Activated T-helper 1 cell treated with anti-CD3 and anti-CD28 coated beads, Interleukin-12 subunit alpha, Interleukin-12 subunit beta, Interleukin-2, Interleukin-4 antibody, amounts not matched to agents 30 ng/mL and 10 ng/mL and 1 ng/mL, durations not matched to agents 14 hours and 24 hours and 36 hours (primary cell): ENCODE measurements around the gene HTT. TPM values are rescaled to one million over a fixed set of nuclear protein-coding genes. Genes with fewer than 3 reads are reported as not detected.
A peak's percentile ranks its signal among the peaks of the same experiment; 100 is the strongest.

Experiments used
- DNase-seq: peaks from one replicate; pipeline ENCODE4 v3.0.0; 2021; ENCODE audit warnings: low spot score
- H3K27ac Mint-ChIP-seq: one replicate; pipeline ENCODE4 v1.8.0; 2021; ENCODE audit warnings: mild to moderate bottlenecking, mixed read lengths
- H3K27me3 Mint-ChIP-seq: one replicate; pipeline ENCODE4 v1.8.0; 2022; ENCODE audit warnings: mild to moderate bottlenecking, moderate library complexity, mixed read lengths; ENCODE audit not compliant: insufficient read depth
- H3K36me3 Mint-ChIP-seq: one replicate; pipeline ENCODE4 v1.8.0; 2021; ENCODE audit warnings: low read depth, mixed read lengths
- H3K4me1 Mint-ChIP-seq: one replicate; pipeline ENCODE4 v1.8.0; 2021; ENCODE audit warnings: low read depth, mixed read lengths
- H3K4me3 Mint-ChIP-seq: one replicate; pipeline ENCODE4 v1.8.0; 2021; ENCODE audit warnings: mild to moderate bottlenecking, moderate library complexity, mixed read lengths
- H3K9me3 Mint-ChIP-seq: one replicate; pipeline ENCODE4 v1.8.0; 2021; ENCODE audit warnings: mixed read lengths
- intact Hi-C: fragments of 100-400 bp; cut with micrococcal nuclease; formaldehyde crosslinking; loops from one replicate; pipeline ENCODE4 v1.15.1; 2024
- total RNA-seq: library from RNA; stranded (reverse); gene quantifications from 2 replicates; pipeline ENCODE4 v1.2.3, GENCODE V29; 2022

HTT gene
- total RNA-seq, 1 donor from 2014 or later, result 66.9 TPM

DNA sequence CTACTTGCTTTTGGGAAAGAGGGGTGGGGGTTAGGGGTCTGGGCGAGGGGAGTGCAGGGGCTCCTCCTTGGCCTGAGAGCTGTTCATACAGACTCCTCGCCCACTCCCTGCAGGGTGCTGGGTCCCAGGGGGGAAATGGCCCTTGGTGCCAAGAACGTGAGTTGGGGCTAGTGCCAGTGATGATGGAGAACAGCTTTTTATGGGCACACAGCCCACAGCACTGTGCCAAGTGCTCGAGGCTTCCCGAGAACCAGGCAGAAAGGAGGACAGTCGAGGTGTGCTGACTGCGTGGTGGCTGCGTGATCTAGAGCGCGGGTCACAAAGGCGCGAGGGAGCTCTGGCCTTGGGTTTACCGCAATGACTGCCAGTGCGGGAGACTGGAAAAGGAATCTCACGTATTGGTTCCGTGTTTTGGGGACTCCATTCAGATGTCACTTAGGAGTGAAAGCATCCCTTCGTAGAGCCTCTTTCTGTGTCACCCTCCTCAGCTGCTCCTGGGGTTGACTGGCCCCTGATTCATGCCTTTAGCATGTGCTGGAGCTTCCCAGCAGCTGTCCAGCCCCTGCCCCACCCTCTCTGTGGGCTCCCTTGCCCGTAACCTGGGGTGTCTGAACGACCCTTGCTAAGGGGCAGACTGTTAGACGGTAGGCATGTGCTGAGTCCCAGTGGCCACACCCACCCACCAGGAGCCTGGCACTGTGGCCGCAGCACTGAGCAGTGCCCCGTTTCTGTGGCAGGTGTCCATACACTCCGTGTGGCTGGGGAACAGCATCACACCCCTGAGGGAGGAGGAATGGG, 153.6 kb downstream of the HTT start:
- Mint-ChIP-seq H3K27ac (no peak overlapping the region), H3K36me3 (peaks cover 34% of the 10 kb centered on the region), H3K27me3 (no peaks in the 10 kb centered on the region)

DNA sequence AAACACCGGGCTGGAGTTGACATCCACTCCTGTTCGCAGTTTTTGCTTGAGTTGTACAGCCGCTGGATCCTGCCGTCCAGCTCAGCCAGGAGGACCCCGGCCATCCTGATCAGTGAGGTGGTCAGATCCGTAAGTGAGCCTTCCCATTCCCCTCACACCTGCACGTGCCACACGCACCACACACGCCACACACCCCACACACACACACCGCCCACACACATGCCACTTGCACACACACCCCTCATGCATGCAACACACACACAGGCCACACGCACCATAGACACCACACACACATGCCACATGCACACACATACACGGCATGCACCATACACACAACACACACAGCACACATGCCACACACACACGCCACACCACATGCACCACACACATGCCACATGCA, 154.4 kb downstream of the HTT start:
- Mint-ChIP-seq H3K27me3 (no peaks in the 10 kb centered on the region), H3K27ac (peak overlapping the region; percentile 53), H3K36me3 (peaks cover 34% of the 10 kb centered on the region), H3K4me1 (no peaks in the 10 kb centered on the region), H3K9me3 (no peaks in the 10 kb centered on the region), H3K4me3 (no peak overlapping the region)
- intact Hi-C loops, result no loop called here
- DNase-seq, result no peak

More for the DNA sequence above, 153.6 kb downstream of the HTT start:
- Mint-ChIP-seq H3K4me1 (no peaks in the 10 kb centered on the region), H3K9me3 (no peaks in the 10 kb centered on the region), H3K4me3 (no peak overlapping the region)
- no peak for DNase-seq
- intact Hi-C loops, result no loop called here

DNA sequence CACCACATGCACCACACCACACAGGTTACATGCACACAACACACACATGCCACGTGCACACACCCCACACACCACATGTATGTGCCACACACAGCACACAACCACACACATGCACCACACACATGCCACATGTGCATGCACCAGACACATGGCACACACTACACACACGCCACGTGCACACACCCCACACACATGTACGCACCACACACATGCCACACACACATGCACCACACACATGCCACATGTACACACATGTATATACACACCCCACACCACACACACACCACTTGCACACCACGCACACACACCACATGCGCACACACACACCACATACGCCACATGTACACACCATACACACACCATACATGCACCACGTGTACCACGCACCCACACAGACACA, 154.8 kb downstream of the HTT start:
- Mint-ChIP-seq H3K27me3 (no peaks in the 10 kb centered on the region), H3K27ac (peak overlapping the region; percentile 53), H3K4me3 (no peak overlapping the region), H3K4me1 (no peaks in the 10 kb centered on the region), H3K9me3 (no peaks in the 10 kb centered on the region), H3K36me3 (peaks cover 34% of the 10 kb centered on the region)
- intact Hi-C loops, result no loop called here
- DNase-seq, result no peak

DNA sequence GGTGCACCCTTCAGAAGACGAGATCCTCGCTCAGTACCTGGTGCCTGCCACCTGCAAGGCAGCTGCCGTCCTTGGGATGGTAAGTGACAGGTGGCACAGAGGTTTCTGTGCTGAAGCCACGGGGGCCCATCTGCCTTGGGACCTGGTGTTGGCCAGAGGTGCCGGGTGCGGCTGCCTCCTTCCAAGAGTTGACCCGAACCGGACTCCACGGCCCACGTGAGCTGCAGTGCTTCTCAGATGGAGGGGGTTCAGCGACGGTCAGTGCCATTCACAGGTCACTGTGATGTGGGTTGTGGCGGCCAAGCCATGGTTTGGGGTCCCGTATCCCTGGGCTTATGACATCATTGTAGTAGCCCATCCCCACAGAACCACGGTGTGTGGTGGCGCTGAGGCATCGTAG, 155.5 kb downstream of the HTT start:
- DNase-seq, result no peak
- intact Hi-C loops, result no loop called here
- no peak overlapping the region for H3K4me3 Mint-ChIP-seq
- H3K36me3 Mint-ChIP-seq, result peaks cover 37% of the 10 kb centered on the region
- H3K27ac Mint-ChIP-seq, result no peak overlapping the region
- no peaks in the 10 kb centered on the region for H3K9me3 Mint-ChIP-seq
- H3K27me3 Mint-ChIP-seq, result no peaks in the 10 kb centered on the region
- H3K4me1 Mint-ChIP-seq, result no peaks in the 10 kb centered on the region

DNA sequence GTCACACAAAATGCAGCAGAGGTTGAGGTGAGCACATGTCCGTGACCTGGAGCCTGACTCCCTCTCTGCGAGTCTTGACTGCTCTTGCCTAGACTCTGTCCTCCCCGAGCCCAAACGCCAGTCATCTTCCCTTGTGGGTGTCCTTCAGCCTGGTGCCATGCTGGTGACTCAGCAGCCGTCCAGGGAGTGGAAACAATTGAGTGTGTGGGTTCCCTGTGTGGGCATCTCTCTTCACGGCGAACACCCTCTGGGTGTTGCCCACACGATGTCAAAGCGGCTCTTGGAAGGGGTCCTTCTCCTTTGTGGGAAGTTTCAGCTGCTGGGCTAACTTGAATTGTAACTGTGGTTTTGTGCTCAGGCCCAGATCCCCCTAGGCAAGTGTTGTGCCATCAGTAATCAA, 157.0 kb downstream of the HTT start:
- DNase-seq, result no peak
- H3K36me3 Mint-ChIP-seq, result peaks cover 35% of the 10 kb centered on the region
- intact Hi-C loops, result no loop called here
- no peaks in the 10 kb centered on the region for H3K27me3 Mint-ChIP-seq
- no peak overlapping the region for H3K27ac Mint-ChIP-seq
- H3K9me3 Mint-ChIP-seq, result no peaks in the 10 kb centered on the region
- H3K4me3 Mint-ChIP-seq, result no peak overlapping the region
- no peaks in the 10 kb centered on the region for H3K4me1 Mint-ChIP-seq

DNA sequence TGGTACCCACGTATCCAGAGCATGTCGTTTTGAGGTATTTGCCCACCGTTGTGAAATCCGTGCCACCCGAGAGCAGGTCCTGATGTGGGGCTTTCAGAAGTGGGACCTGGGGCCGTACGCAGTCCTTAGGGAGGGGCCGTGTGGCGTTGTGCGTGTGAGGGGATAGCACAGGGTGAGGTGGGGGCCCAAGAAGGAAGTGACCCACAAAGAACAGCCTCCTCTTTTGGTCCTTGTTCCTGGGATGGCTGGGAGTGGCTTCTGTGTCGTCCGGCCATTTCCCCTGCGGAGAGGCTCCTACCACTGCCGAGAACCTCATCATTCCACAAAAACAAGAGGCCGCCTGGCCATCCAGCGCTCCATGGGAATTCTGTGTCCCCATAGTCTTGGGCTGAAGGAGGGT, 157.5 kb downstream of the HTT start:
- intact Hi-C loops, result no loop called here
- Mint-ChIP-seq H3K4me3 (no peak overlapping the region), H3K27ac (no peak overlapping the region), H3K4me1 (no peaks in the 10 kb centered on the region), H3K27me3 (no peaks in the 10 kb centered on the region), H3K36me3 (peaks cover 35% of the 10 kb centered on the region), H3K9me3 (no peaks in the 10 kb centered on the region)
- no peak for DNase-seq

DNA sequence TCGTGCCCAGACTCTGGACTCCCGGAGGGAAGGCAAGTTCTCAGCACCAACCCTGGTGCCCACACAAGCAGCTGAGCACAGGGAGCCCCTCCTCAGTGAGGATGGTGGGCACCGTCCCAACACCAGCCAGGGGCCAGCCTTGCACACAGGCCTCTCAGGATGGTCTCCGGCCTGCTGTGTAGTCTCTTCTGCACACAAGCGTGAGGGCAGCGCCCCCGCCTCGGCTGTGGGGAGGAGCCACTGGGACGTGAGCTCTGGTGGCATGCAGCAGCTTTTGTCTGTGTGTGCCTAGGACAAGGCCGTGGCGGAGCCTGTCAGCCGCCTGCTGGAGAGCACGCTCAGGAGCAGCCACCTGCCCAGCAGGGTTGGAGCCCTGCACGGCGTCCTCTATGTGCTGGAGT, 158.4 kb downstream of the HTT start:
- H3K27ac Mint-ChIP-seq, result no peak overlapping the region
- no peaks in the 10 kb centered on the region for H3K9me3 Mint-ChIP-seq
- no peak overlapping the region for H3K4me3 Mint-ChIP-seq
- peaks cover 34% of the 10 kb centered on the region for H3K36me3 Mint-ChIP-seq
- no peaks in the 10 kb centered on the region for H3K27me3 Mint-ChIP-seq
- no peaks in the 10 kb centered on the region for H3K4me1 Mint-ChIP-seq
- intact Hi-C loops, result no loop called here
- no peak for DNase-seq

DNA sequence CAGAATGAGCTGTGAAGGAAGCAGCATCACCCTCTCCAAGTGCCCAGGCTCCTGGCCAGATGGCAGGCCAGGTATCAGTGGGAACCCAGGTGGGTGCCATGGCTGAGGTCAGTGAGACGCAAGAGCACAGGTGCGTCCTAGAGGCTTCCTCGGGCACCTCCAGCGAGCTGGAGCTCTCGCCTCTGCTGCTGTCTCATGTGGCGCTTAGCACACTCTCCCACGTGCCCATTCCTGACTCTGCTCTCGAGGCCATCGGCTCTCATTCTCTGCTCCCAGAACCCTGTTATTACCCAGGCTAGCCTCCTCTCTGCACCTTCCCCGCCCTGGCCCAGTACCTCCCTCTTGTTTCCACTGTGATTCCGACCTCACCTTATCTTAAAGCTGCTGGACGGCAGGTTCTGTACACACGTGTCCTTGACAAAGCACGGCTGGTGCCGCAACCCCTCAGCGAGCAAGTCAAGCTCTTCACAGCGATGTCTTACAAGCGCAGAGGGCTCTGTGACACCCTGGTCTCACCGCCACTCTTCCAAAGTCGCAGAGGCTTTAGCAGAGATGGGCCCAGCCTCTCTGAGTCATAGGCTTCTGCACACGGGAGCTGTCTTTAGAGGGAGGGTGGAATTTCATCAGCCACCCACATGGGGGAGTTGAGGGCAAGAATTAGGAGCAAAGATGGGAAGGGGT, 159.1 kb downstream of the HTT start:
- Mint-ChIP-seq H3K9me3 (no peaks in the 10 kb centered on the region), H3K27me3 (no peaks in the 10 kb centered on the region), H3K4me1 (no peaks in the 10 kb centered on the region), H3K36me3 (peaks cover 32% of the 10 kb centered on the region), H3K27ac (no peak overlapping the region), H3K4me3 (no peak overlapping the region)
- intact Hi-C loops, result no loop called here
- DNase-seq, result no peak

DNA sequence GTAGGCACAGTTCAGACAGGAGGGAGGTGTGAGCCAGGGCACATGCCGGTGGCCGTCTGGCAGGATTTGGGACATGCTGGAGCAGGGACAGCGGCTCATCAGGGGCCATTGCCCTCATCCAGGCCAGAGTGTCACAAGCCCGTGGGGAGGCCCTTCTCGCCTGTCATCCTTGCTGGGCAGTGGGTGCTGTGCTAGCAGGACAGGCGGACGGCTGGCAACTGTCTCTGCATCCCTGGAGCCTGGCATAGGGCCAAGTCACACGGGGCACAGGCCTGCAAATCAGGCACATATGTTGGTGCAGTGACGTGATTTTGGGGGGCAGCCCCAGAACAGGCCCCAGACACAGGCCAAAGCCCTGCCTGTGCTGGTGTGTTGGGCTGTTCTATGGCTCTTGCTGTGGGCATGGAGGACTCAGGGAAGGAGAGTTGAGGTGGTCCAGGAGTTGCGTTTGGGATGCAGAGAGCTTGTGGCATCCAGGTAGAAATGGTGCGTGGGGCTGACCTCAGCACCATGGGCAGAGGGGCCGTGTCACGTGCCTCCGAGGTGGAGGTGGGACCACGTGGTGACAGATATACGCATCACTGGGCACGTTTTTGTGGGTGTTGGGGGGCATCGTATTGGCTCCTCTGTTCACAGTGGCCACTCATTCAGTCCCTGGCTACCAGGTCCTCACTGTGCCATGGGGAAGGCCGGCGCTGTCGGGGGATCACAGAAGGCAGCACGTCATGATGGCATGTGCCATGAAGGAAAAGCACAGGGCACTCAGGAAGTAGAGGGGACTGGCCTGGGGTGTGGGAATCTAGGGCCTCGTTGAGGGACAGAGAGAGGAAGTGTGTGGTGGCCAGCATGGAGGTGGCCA, 159.9 kb downstream of the HTT start:
- H3K9me3 Mint-ChIP-seq, result no peaks in the 10 kb centered on the region
- H3K36me3 Mint-ChIP-seq, result peaks cover 23% of the 10 kb centered on the region
- no peak overlapping the region for H3K27ac Mint-ChIP-seq
- H3K4me1 Mint-ChIP-seq, result no peaks in the 10 kb centered on the region
- intact Hi-C loops, result no loop called here
- no peak overlapping the region for H3K4me3 Mint-ChIP-seq
- H3K27me3 Mint-ChIP-seq, result no peaks in the 10 kb centered on the region
- no peak for DNase-seq

DNA sequence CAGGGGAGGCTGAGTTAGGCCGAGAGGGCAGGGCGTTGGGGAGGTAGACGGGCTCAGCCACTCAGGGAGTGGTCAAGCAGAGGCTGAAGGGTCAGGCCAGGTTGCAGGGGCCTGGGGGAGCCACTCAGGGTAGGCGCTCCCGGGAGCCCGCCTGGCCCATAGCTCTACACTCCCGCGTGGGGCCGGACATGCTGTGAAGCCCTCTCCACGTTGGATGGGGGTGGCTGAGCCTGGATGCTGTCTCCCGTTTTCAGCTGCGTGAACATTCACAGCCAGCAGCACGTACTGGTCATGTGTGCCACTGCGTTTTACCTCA, 160.5 kb downstream of the HTT start:
- intact Hi-C loops, result no loop called here
- Mint-ChIP-seq H3K27ac (no peak overlapping the region), H3K36me3 (peaks cover 19% of the 10 kb centered on the region), H3K27me3 (no peaks in the 10 kb centered on the region), H3K4me1 (no peaks in the 10 kb centered on the region), H3K4me3 (no peak overlapping the region), H3K9me3 (no peaks in the 10 kb centered on the region)
- DNase-seq, result no peak

DNA sequence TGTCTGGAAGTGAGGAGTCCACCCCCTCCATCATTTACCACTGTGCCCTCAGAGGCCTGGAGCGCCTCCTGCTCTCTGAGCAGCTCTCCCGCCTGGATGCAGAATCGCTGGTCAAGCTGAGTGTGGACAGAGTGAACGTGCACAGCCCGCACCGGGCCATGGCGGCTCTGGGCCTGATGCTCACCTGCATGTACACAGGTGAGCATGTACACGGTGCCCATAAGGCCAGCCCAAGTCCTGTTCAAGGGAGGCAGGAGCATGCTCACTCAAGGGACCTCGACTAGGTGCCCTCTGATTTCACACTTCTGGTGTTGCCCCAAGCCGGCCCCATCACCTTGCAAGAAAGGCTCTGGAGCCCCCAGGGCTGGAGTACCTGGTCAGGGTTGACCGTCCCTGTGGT, 161.1 kb downstream of the HTT start:
- DNase-seq, result no peak
- intact Hi-C loops, result no loop called here
- H3K27me3 Mint-ChIP-seq, result no peaks in the 10 kb centered on the region
- H3K27ac Mint-ChIP-seq, result no peak overlapping the region
- no peaks in the 10 kb centered on the region for H3K4me1 Mint-ChIP-seq
- H3K36me3 Mint-ChIP-seq, result peaks cover 15% of the 10 kb centered on the region
- H3K9me3 Mint-ChIP-seq, result no peaks in the 10 kb centered on the region
- no peak overlapping the region for H3K4me3 Mint-ChIP-seq

DNA sequence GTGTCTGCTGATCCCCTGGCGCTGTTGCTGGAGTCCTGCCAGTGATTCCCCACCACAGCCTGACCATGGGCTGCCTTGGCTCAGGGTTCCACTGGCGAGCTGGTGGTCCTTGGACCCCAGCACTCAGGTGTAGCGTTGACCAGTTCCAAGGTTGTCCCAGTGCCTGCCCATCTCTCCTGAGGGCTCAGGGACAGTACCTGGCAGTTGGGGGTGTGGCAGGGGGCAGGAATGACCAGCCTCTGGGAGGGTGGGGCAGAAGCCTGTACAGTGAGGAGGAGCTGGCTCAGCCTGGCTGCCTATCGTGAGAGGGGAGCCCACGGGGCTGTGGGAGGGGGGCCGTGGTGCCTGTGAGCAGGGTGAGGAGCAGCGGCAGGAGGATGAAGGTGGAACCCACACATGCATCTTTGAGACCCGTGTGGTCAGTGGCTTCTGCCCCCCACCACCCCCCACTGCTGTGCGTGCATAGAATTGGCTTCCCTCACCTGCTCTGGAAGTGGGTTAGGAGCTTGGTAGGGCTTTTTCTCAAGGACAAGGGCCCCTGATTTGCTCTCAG, 161.9 kb downstream of the HTT start:
- DNase-seq, result no peak
- no peak overlapping the region for H3K4me3 Mint-ChIP-seq
- H3K9me3 Mint-ChIP-seq, result no peaks in the 10 kb centered on the region
- no peak overlapping the region for H3K27ac Mint-ChIP-seq
- intact Hi-C loops, result no loop called here
- peaks cover 15% of the 10 kb centered on the region for H3K36me3 Mint-ChIP-seq
- H3K4me1 Mint-ChIP-seq, result no peaks in the 10 kb centered on the region
- no peaks in the 10 kb centered on the region for H3K27me3 Mint-ChIP-seq

DNA sequence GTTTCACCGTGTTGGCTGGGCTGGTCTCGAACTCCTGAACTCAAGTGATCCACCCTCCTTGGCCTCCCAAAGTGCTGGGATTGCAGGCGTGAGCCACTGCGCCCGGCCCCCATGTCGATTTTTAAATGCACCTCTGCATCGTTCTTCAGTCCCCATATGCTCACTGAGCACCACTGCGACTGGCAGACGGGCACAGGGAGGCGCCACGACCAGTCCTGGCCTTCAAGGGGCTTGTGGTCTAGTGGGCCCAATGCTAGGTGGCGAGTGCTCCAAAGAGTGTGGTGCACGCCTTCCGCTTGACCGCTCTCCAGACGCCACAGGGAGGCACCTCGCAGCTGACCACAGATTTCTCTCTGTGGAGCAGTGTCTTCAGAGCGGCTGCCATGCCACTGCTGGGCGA, 162.8 kb downstream of the HTT start:
- Mint-ChIP-seq H3K36me3 (peaks cover 11% of the 10 kb centered on the region), H3K27me3 (no peaks in the 10 kb centered on the region)
- no peak for DNase-seq

More for the DNA sequence above, 162.8 kb downstream of the HTT start:
- intact Hi-C loops, result no loop called here
- Mint-ChIP-seq H3K27ac (no peak overlapping the region), H3K9me3 (no peaks in the 10 kb centered on the region), H3K4me3 (no peak overlapping the region), H3K4me1 (peaks cover 2% of the 10 kb centered on the region)
